HG03039 (cell line): Measurements from ENCODE around the gene PPP4C.
"Not testable (repeated sequence)": the region's sequence is repeated elsewhere in the genome, so short reads cannot be mapped to it uniquely, and the experiment has no call there.

ENCODE experiments used
- ATAC-seq: cut with Tn5 transposase; IDR thresholded peaks from one replicate; pipeline ENCODE4 v1.9.1; 2021; ENCODE audit warnings: mild to moderate bottlenecking, moderate library complexity; ENCODE audit not compliant: unreplicated experiment

PPP4C gene

GRCh38 chr16:30095166-30096078 is 19.6 kb downstream of the PPP4C start:
- no peak for ATAC-seq

DNA sequence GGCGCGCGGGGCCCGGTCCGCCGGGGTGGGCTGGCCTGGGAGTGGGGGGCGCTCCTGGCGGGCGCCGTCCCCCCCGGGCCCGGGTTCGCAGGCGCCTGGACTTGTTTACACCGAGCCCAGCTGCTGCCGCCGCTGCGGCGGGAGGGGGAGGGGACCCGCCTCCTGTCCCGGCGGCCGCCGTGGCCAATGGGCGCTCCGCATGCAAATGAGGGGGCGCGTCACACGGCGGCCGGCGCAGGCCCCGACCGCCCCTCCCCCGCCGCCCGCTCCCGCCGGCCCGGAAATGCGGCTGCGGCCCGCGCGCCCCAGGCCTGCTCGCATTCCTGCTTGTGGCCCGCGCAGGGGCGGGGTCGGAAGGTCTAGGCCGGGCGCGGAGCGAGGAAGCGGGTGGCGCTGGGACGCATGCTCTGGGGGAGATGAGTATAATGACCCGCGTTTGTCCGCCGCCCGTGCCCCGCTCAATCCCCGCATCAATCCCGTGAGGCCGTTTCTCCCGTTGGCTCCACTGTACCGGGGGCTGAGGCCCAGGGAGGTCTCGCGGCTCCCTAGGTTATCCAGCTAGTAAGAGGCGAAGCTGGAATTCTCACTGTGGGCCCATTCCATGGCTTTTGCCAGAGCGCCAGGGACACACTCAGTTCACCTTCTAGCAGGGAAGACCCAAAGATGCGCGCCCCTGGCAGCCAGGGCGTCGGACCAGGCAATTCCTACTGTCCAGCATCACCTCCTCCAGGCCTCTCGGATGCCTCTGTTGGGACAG is 20.5 kb downstream of the PPP4C start, which contains the start of gene YPEL3:
Gene YPEL3 (minus strand): TSS at position 109 of the 757 bp plus-strand sequence. CDS start 731 bp downstream, outside the sequence.
- ATAC-seq = peak; percentile 39

DNA sequence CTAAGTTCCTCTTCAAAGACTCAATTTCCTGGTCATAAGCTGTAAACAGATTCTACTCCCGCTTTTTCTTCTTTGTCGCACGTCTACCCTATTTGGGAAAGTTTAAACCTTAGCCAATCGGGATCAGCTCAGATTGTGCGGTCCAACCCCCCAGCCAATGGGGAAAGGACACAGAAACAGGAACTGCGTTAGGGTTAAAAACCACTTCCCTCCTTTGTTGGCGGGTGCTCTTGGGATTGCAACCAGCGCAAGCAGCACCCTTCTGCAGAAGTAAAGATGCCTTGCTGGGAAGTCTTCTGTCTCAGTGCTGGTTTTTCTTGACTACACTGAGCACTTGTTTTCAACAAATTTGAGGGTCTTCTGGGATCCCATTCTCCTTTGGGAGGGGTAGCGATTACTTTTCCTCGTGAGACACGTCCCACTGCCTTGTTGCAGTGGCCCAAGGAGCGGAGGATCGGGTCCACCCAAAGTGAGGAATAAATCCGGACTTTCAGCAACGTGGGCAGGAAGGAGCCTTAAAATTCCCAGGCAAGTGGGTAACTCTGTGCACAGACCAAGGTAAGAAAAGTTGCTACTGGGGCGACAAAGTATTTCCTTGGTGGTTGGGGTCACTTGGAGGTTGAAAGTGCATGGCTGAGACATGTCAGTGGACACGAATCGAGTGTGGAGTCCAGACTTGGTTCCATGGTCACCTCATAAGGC is 21.2 kb downstream of the PPP4C start:
- ATAC-seq = no peak

DNA sequence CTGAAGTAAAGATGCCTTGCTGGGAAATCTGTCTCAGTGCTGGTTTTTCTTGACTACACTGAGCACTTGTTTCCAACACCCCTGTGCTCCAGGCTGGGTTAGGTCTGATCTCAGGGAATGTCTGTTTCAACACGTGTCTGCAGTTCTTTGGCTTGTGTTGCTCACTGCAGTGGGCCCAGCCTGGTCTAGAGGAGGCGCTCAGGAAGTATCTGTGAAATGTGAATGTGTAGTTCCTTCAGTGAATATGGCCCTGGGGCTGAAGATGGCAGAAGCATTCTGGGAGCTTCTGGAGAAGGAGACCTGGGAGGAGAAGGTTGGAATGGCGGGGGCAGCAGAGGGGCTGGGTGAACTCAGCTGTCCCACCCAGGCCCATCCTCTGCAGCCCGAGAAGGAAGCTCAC is 28.3 kb downstream of the PPP4C start:
- no peak for ATAC-seq

DNA sequence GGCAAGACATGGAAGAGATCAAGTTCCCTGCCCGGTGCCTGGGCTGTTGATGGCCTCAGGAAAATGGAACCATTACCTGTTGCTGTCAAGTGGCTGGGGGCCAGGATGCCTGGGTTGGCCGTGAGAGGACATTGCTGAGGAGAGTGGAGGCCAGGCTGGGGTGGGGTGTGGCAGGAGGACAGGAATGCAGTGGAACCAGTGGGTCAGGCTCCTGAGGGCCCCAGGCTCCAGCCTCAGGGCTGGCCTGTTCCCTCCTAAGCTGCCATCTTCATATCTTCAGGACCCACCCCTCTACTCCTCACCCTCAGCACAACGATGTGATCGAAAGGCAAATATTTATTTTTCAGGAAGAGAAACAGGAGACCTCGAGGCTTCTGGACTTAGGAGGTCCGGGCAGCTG is 28.7 kb downstream of the PPP4C start:
- no peak for ATAC-seq

DNA sequence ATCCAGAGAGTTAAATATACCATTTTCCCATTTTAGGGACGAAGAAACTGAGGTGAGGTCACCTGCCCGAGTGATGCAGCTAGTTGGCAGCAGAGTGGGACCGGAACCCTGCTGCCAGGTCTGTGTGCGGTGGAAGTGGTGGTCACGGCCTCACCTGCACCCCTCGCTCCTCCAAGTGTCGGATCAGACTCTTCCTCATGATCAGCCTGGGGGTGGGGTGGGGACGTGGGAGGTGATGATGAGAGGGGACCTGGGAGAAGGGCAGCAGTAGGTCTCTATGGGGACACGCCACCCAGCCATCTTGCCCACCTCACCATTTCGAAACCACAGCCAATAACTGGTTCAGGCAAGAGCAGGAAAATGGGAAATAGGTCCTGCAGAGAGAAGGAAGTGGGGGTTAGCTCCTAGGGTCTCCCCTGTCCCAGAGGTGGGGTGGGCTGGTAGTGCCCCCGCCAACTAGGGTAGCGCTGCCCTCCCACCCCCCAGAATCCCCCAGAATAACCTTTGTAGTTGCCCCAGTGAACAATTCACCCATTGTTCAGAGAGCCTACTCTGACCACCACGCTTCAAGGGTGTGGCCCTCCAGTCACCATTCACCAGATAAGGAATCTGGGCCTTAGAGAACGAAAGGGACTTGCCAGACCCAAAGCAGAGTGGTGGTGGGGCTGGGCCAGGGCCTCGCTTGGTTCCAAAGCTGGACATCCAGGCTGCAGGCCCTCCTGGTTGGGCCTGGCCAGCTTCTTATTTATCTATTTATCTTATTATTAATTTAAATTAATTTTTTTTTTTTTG is 32.5 kb downstream of the PPP4C start:
- no peak for ATAC-seq

- no peak for ATAC-seq
These were observed 34.9 kb downstream of the PPP4C start for GRCh38 chr16:30110661-30111060.

DNA sequence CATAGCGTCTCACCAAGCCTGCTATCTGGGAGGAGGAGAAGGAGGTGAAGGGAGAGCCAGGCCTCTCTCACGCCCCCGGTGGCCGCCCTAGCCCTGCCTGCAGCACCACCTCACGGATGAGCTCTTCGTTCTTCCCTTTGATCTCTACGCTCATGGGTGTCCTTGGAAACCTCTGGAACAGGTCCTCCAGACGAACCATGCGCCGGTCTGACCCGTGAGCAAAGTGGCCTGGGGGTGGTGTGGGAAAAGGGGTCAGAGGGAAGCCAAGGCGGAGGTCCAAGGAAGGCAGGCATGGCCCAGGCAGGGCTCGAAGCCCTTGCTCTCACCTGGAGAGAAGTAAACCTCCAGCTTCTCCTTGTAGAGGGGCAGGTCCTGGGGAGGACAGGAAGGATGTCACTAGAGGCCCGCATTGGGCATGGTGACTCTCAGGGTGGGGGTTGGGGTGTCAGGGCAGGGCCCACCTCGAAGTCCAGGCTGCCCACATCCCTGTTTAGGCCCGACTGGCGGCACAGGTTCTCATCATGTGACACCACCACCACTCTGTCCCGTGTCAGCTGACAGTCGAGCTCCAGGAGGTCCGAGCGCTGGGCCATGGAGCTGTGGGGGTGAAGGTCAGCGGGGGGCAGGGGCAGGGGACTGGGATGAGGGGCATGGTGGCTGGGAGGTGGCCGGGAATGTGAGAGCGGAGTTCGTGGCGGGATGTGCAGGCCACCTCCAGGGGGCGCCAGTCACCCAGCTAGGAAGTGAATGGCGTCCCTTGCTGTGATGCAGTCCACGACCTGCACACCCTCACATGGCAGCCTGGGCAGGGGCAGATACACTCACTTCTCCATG is 36.6 kb downstream of the PPP4C start:
- ATAC-seq = no peak

GRCh38 chr16:30113031-30113710 is 37.4 kb downstream of the PPP4C start, which contains the start of gene GDPD3:
TSS of gene GDPD3 (minus strand) at chr16:30113537. CDS start at chr16:30113478, 59 bp downstream.
- no peak for ATAC-seq

GRCh38 chr16:30113711-30114333 is 38.0 kb downstream of the PPP4C start:
- ATAC-seq = no peak

- no peak for ATAC-seq
These were observed 38.6 kb downstream of the PPP4C start for GRCh38 chr16:30114411-30114810.

DNA sequence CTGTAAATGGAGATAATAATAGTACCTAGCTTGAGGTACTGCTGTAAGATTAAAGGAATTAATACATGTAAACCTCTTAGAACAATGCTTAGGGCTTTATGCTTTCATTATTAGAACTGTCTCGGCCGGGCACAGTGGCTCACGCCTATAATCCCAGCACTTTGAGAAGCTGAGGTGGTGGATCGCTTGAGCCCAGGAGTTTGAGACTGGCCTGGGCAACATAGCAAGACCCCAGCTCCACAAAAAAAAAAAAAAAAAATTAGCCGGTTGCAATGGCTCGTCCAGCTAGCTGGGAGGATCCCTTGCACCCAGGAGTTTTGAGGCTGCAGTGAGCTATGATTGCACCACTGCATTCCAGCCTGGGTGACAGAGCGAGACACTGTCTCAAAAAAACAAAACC is 39.0 kb downstream of the PPP4C start:
- ATAC-seq = not testable (repeated sequence)

GRCh38 chr16:30115238-30115637 is 39.4 kb downstream of the PPP4C start:
- ATAC-seq = no peak

- no peak for ATAC-seq
These were observed 40.8 kb downstream of the PPP4C start for GRCh38 chr16:30116291-30117207.

DNA sequence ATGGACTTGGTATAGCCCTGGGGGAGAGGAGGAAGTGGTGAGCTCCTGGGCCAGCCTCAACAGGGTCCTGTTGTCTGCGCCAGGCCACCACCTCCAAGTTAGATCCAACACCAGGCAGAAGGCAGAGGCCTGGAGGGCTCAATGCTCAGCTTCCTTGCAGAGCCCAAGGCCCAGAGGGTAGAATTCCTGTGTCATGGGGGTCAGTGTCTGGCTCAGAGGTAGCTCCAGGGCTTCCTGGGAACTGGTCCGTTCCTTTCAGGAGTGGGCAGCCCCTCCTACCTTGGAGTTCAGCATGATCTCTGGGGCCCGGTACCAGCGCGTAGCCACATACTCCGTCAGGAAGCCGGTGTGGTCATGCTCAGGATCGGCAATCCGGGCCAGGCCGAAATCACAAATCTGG is 42.0 kb downstream of the PPP4C start:
- ATAC-seq = no peak

DNA sequence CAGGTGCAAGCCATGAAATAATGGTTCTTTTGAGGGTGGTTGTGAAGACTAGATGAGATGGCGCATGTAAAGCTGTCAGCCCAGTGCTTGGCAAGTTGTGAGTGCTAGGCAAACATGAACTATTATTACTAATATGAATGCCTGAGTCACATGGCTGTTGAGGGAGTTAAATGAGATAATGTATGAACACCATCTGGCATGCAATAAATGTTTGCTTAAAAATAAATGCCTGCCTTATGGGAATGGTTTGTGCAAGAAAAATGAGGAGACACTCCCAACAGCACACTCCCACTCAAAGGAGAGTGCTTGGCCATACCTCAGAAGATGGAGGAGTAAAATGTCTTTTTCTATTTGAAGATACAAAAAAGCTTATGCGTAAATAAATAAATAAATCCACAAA is 43.6 kb downstream of the PPP4C start:
- no peak for ATAC-seq

DNA sequence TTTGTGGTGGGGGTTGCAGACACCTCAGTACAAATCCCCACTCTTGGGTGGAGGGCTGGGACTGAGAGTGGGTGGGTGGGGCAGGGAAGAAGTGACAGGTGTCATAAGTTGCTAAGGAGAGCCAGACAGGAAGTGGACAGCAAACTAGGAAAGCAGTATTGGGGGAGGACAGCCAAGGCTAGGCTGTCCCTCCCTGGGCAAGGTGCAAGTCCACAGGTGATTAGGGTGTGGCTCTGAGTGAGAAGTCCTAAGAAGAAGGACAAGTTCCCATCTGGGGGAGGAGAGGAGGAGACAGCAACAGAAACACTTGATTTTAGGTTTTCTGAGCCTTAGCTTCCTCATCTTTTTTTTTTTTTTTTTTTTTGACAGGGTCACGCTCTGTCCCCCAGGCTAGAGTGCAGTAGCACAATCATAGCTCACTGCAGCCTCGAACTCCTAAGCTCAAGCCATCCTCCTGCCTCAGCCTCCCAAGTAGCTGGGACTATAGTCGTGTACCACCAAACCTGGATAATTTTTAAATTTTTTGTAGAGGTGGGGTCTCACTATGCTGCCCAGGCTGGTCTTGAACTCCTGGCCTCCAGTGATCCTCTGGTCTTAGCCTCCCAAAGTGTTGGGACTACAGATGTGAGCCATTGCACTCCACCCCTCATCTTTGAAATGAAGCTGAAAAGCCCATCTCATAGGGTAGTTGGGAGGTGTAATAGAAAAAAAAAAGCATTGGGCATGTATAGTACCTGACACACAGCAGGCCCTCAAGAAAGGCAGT is 44.7 kb downstream of the PPP4C start:
- no peak for ATAC-seq
